Measurements from ENCODE around the gene LRRC8B.
"Not testable (repeated sequence)": the region's sequence is repeated elsewhere in the genome, so short reads cannot be mapped to it uniquely, and the experiment has no call there.

The LRRC8B gene

GRCh38 chr1:89584781-89585180, 60.2 kb downstream of the LRRC8B start:
- no peak for DNase-seq (ENCODE audit: low read depth)

- no peak for DNase-seq (ENCODE audit: low read depth)
These were observed 63.1 kb downstream of the LRRC8B start for GRCh38 chr1:89587729-89588161.

GRCh38 chr1:89588480-89588879, 63.9 kb downstream of the LRRC8B start:
- no peak for DNase-seq (ENCODE audit: low read depth)

GRCh38 chr1:89589515-89589914, 64.9 kb downstream of the LRRC8B start:
- DNase-seq (ENCODE audit: low read depth) = no peak

GRCh38 chr1:89590341-89591080, 65.9 kb downstream of the LRRC8B start:
- DNase-seq (ENCODE audit: low read depth) = no peak

- DNase-seq (ENCODE audit: low read depth) = not testable (repeated sequence)
These were observed 68.3 kb downstream of the LRRC8B start for GRCh38 chr1:89592861-89593302.

GRCh38 chr1:89594096-89594740, 69.6 kb downstream of the LRRC8B start:
- DNase-seq (ENCODE audit: low read depth) = no peak

GRCh38 chr1:89596698-89597097, 72.1 kb downstream of the LRRC8B start:
- DNase-seq (ENCODE audit: low read depth) = no peak

GRCh38 chr1:89598450-89599331, 74.1 kb downstream of the LRRC8B start:
- DNase-seq (ENCODE audit: low read depth) = no peak

- no peak for DNase-seq (ENCODE audit: low read depth)
These were observed 74.7 kb downstream of the LRRC8B start for GRCh38 chr1:89599332-89599630.

- no peak for DNase-seq (ENCODE audit: low read depth)
These were observed 76.0 kb downstream of the LRRC8B start for GRCh38 chr1:89600451-89601224.

- DNase-seq (ENCODE audit: low read depth) = no peak
These were observed 78.3 kb downstream of the LRRC8B start for GRCh38 chr1:89602871-89603404.

- no peak for DNase-seq (ENCODE audit: low read depth)
These were observed 79.2 kb downstream of the LRRC8B start for GRCh38 chr1:89603651-89604413.

- DNase-seq (ENCODE audit: low read depth) = no peak
These were observed 79.7 kb downstream of the LRRC8B start for GRCh38 chr1:89604414-89604735.

- peak; percentile 89 for DNase-seq (ENCODE audit: low read depth)
These were observed 81.1 kb downstream of the LRRC8B start for GRCh38 chr1:89605692-89606091.

GRCh38 chr1:89606227-89606980, 81.8 kb downstream of the LRRC8B start:
- no peak for DNase-seq (ENCODE audit: low read depth)

- no peak for DNase-seq (ENCODE audit: low read depth)
These were observed 82.5 kb downstream of the LRRC8B start for GRCh38 chr1:89607156-89607555.

- DNase-seq (ENCODE audit: low read depth) = no peak
These were observed 83.1 kb downstream of the LRRC8B start for GRCh38 chr1:89607586-89608318.

GRCh38 chr1:89608319-89608983, 83.8 kb downstream of the LRRC8B start:
- no peak for DNase-seq (ENCODE audit: low read depth)

Measured in HS-27A (cell line).